Fibroblast of skin of right biceps (primary cell): ENCODE measurements around the gene TLE4.
"Not testable (repeated sequence)": the region's sequence is repeated elsewhere in the genome, so short reads cannot be mapped to it uniquely, and the experiment has no call there.

ENCODE experiments used
- DNase-seq: peaks from one replicate; pipeline ENCODE4 v3.0.0-alpha.2; 2013

The TLE4 gene

DNA sequence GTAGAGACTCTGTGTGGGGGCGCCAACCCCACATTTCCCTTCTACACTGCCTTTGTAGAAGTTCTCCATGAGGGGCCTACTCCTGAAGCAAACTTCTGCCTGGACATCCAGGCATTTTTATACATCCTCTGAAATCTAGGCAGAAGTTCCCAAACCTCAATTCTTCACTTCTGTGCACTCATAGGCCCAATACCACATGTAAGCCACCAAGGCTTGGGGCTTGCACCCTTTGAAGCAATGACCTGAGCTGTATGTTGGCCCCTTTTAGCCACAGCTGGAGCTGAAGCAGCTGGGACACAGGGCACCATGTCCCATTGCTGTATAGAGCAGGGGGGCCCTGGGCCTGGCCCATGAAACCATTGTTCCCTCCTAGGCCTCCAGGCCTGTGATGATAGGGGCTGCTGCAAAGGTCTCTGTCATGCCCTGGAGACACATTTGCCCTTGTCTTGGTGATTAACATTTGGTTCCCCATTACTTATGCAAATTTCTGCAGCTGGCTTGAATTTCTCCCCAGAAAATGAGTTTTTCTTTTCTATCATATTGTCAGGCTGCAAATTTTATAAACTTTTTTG lies 180.2 kb downstream of the TLE4 start:
- DNase-seq, result not testable (repeated sequence)

DNA sequence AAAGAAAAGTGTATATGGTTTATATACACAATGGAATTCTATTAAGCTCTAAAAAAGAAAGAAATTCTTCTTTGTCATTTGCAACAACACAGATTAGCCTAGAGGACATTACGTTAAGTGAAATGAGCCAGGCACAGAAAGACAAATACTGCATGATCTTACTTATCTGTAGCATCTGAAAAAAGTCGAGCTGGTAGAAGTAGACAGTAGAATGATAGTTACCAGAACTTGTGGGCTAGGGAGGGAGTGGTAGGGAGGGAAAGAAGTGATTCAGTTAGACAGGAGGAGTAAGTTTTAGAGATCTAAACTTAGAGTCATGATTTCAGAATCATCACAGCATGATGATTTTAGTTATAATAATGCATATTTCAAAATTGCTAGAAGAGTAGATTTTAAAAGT lies 184.6 kb downstream of the TLE4 start:
- DNase-seq, result no peak

DNA sequence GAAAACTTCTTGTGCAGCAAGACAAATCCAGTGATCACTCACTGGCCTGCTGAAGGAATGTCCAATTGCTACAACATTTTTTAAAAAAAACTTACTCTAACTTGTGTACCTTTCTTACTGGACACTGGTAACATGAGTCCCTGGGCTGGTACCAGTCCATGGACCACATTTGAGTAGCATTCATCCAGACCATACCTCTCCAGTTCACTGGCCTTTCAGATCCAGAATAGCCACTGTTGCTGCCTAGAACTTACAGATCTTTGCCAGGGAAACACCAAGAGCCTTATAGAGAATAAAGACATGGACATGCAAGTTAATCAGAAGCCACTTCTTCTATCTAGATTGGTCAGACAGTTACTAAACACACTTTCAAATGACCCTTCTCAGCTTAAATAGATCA lies 185.3 kb downstream of the TLE4 start:
- no peak for DNase-seq

DNA sequence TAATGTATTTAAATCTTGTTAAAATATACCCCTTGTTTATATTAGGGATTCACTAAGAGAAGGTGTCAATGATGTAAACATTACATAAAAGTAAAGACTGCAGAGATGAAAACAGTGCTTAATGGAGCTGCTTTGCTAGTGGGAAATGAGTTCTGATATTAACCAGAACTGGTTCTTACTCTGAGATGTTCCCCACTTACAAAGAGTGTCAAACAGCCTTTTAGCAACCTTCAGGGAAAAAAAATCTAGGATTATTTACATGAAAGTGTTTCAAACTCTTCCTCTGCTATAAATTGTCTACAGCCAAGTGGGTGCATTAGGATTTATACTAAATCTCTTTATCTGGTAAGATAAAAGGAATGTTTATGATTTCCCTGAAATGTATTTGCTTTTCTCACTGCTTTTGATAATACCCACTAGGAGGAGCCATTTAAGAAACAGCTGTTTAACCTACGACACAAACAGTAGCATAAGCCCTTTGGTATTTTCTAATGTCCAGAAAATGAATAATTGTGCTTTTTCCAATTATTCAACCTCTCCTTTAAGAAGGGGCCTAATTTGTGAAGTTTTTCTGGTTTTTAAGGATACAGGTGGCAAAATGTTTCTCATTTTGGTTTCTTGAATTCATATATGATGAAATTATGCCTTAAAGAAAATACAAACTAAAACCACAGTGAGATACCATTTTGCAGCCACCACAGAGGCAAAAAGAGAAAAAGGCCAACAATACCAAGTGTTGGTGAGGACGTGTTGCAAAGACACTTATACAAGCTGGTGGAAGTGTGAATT lies 186.3 kb downstream of the TLE4 start:
- DNase-seq, result peak; percentile 9

DNA sequence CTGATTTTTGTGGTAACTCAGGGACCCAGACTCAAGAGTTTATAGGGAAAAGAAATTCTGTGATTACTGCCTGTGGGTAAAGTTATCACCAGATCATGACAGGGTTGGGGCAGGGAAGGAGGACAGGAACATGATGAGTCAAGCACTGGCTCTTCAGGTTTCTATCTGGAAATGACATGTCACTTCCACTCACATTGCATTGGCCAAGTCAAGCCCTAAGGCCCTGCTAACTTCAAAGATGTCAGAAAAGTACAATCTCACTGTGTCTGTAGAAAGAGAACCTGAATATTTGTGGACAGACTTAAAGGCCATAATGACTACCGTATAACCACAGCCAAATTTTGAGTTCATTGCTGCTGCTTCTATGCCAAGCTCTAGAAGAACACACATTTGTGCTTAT lies 187.7 kb downstream of the TLE4 start:
- DNase-seq, result no peak

DNA sequence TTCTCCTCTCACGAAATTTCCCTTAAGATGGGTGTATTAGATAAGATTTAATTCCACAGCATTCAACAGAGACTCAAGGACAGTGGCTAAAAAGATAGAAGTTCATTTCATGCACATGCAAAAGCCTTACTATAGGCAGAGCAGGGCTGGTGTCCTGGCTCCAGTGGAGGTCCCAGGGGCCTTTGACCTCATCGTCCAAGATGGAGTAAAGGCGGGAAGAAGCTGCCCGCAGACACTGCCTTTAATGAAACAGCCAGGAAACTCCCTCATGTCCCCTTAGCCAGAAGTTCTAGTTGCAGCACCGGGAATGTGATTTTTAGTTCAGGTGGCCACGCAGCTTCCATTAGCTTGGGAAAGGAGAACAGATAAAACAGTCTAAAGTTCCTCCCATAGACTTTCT lies 190.3 kb downstream of the TLE4 start:
- DNase-seq, result no peak

DNA sequence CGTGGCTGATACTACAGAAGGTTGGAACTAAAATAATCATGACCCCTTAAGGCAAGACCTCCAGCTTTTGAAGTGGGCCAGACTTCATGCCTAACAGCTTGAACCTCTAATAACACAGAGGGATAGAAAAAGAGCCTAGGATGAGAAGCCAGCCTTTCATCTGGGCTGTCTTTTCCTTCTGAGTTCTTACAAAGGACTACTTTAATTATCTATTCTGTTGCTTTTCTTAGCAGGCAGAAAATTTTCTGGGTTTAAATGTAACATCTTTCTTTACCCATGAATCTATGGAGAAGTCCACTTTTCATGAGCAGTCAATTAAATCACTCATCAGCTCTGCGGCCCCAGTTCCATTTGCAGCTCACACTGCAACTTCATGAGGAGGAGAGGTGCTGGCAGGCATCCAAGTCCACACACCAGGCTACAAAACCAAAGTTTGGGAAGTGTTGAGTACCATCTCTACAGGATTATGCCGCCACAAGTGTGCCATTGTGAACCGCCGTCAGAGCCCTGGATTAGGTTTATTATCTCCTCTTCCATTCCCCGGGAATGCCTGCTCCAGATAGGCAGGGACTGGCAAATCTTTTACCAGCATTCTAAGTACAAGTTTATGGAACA lies 192.0 kb downstream of the TLE4 start:
- DNase-seq, result peak; percentile 30

DNA sequence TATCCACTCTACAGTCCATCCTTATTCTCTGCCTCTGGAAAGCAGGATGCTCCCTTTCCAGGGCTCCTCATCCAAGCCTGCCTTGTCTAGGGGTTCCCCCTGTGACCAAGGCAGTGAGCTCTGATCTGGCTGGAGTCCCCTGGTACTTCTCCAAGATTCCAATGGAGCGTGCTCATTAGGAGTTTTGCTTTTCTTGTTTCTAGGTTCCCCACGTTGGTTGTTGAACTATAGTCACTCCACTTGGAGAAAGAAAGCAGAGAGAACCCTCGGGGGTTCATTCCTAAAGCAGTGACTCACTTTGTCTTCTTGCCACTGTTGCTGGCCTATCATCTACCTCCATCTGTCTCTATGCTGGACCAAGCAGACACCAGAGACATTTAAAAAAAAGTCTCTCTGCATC lies 192.6 kb downstream of the TLE4 start:
- DNase-seq, result peak; percentile 96

DNA sequence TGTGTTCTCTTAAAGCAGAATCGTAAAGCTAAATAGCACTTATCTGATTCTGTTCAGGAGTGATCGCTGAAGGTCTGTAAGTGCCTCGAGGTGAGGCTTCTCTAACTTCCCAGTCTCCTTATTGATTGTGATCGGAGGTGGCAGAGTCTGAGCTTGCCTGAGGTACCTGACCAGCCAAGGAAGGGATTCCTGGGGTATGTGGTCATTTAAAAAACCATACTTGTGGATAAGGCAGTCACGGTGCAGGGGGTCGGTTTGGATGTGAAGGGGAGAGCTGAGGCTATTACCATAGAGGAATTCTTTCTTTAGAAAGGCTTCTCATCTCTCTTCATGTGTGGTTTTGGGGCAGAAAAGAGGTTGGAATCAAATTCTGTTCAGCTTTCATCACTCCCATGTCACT lies 193.7 kb downstream of the TLE4 start:
- peak; percentile 11 for DNase-seq

DNA sequence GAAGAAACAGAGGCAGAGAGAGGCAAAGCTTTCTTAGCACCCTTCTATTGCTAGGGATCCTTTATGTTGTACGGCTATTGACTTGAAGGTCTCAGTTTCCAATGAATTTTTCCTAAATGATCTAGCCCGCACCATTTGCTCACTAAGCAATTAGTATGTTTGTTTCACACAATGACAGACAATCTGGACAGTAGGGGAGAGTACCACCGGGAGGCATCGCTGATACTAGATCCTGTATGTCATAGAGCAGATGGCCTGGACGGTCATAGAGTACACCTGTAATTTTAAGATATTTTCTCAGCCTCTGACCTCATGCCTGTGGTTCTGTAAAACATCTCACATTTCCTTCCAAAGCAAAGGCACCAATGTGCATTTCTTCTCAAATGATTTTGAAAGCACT lies 194.3 kb downstream of the TLE4 start:
- DNase-seq, result no peak

DNA sequence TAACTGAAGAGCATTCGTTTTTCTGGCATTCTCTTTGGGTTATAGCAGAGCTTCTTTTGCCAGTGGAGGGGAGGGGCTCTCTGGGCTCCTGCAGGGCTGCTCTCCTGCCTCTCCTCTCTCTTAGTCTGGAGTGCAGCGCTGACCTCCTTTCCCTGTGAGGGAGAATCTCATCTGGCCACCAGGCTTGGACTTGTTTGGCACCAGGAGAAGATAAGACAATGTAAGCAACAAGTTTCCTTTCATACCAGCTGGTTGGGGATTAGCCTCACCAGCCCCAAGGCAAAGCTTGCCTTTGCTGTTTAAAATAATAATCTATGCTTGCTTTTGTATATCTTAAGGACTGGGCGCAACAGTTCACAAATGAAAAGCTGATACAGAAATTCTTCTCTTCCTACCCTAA lies 196.4 kb downstream of the TLE4 start:
- no peak for DNase-seq

DNA sequence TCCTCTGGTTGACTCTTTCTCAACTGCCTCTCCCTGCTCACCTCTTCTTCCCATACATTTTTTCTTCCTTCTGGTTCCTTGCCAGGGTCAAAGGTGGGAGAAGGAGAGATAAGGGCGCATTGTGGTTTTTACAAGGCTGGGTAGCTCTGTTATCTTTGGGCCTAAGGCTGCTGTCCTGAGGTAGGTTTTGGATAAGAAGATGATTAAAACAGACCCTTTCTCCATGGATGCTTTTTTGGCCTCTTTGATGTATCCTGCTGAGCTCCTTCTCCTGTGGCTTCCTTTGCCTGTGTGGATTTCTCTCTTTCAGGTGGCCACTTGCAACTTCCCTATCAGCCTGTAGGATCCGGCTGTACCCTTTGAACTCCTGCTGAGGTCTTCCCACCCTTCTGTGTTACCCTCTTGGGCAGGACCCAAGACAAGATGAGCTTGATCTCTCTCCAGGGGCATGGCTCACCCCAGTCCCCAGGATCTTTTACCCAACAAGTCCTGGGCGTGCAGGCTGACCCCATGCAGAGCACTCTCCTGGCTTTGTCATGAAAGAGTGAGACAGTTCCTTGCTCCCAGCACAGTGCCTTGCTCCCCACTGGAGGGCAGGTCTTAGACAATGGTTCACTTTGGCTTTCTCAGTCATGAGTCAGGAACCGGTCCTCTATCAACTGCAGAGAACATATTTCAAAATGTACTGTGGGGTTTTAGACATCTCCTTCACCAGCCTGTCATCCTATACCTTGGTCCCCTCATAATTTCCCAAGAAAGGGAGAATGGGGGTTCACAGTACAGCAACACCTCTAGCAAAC lies 197.9 kb downstream of the TLE4 start:
- DNase-seq, result no peak

DNA sequence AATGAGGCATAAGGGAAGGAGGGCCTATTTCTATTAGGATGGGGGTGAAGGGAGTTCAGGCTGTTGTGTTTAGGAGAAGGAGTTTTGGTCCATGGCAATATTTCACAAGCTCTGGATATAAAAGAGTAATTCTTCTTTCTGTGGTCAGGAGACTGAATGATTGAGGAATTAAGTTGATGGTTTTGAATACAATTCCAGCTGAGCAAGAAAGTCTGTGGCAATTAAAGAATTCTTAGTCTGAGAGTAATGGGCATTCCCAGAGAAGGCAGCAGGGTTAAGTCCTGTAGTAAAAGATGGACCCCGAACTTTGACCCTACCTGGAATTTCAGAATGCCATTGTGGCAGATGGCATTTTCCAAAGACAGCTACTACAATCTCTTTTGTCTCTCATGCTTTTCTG lies 202.6 kb downstream of the TLE4 start:
- peak; percentile 8 for DNase-seq
